SK-N-SH treated with all-trans-retinoic acid at 6 μM for 48 hours (cell line): ENCODE measurements around the gene OSBPL1A.
A peak's percentile ranks its signal among the peaks of the same experiment; 100 is the strongest.

ENCODE experiments used
- ATAC-seq: fragments of 200-7000 bp; cut with Tn5 transposase; 3 replicates; pipeline ENCODE4 v1.9.1; 2020; ENCODE audit warnings: mild to moderate bottlenecking, moderate library complexity
- ARNTL ChIP-seq: fragments of 450-650 bp; formaldehyde crosslinking; IDR thresholded peaks from 2 replicates; pipeline ENCODE4 v1.5.0; 2020; ENCODE audit warnings: low read depth, mild to moderate bottlenecking, moderate library complexity, borderline replicate concordance
- BACH2 ChIP-seq: fragments of 250-450 bp; sonication (Bioruptor Pico); IDR thresholded peaks from 2 replicates; pipeline ENCODE4 v1.9.0; 2021; ENCODE audit warnings: mild to moderate bottlenecking, borderline replicate concordance
- CSDC2 ChIP-seq: fragments of 250-450 bp; sonication (Bioruptor Pico); IDR thresholded peaks from 2 replicates; pipeline ENCODE4 v1.5.0; 2020; ENCODE audit warnings: mild to moderate bottlenecking, moderate library complexity
- CSRNP3 ChIP-seq: fragments of 250-450 bp; sonication (Bioruptor Pico); IDR thresholded peaks from 2 replicates; pipeline ENCODE4 v1.5.1; 2021; ENCODE audit warnings: mild to moderate bottlenecking, moderate library complexity
- ESRRG ChIP-seq: fragments of 250-450 bp; sonication (Bioruptor Pico); IDR thresholded peaks from 2 replicates; pipeline ENCODE4 v1.6.1; 2021; ENCODE audit warnings: mild to moderate bottlenecking
- GLIS3 ChIP-seq: fragments of 250-450 bp; sonication (Bioruptor Pico); IDR thresholded peaks from 2 replicates; pipeline ENCODE4 v1.5.0; 2020; ENCODE audit warnings: mild to moderate bottlenecking, moderate library complexity
- ISL1 ChIP-seq: fragments of 250-450 bp; sonication (Bioruptor Pico); IDR thresholded peaks from 2 replicates; pipeline ENCODE4 v2.1.2; 2022; ENCODE audit warnings: mild to moderate bottlenecking, moderate library complexity
- OSR1 ChIP-seq: fragments of 250-450 bp; sonication (Bioruptor Pico); IDR thresholded peaks from 2 replicates; pipeline ENCODE4 v1.8.0; 2022; ENCODE audit warnings: moderate library complexity, mild to moderate bottlenecking, inconsistent platforms
- POU6F1 ChIP-seq: fragments of 250-450 bp; sonication (Bioruptor Pico); IDR thresholded peaks from 2 replicates; pipeline ENCODE4 v1.8.0; 2021; ENCODE audit warnings: low read depth, mild to moderate bottlenecking, moderate library complexity, borderline replicate concordance
- PPARA ChIP-seq: fragments of 250-450 bp; sonication (Bioruptor Pico); IDR thresholded peaks from 2 replicates; pipeline ENCODE4 v1.5.0; 2020; ENCODE audit warnings: mild to moderate bottlenecking, borderline replicate concordance
- RARB ChIP-seq: fragments of 250-450 bp; sonication (Bioruptor Pico); IDR thresholded peaks from 2 replicates; pipeline ENCODE4 v1.8.0; 2021; ENCODE audit warnings: mild to moderate bottlenecking, moderate library complexity
- SNAI2 ChIP-seq: fragments of 250-450 bp; sonication (Bioruptor Pico); IDR thresholded peaks from 2 replicates; pipeline ENCODE4 v1.5.0; 2020; ENCODE audit warnings: mild to moderate bottlenecking, moderate library complexity
- TCF4 ChIP-seq: fragments of 250-450 bp; sonication (Bioruptor Pico); IDR thresholded peaks from 2 replicates; pipeline ENCODE4 v1.8.0; 2021; ENCODE audit warnings: mild to moderate bottlenecking, moderate library complexity, borderline replicate concordance
- TOX ChIP-seq: fragments of 250-450 bp; sonication (Bioruptor Pico); IDR thresholded peaks from 2 replicates; pipeline ENCODE4 v1.8.0; 2021; ENCODE audit warnings: mild to moderate bottlenecking, moderate library complexity, borderline replicate concordance
- ZC3H10 ChIP-seq: fragments of 250-450 bp; sonication (Bioruptor Pico); IDR thresholded peaks from 2 replicates; pipeline ENCODE4 v1.5.1; 2021; ENCODE audit warnings: mild to moderate bottlenecking, moderate library complexity
- ZFP3 ChIP-seq: fragments of 250-450 bp; sonication (Bioruptor Pico); IDR thresholded peaks from 2 replicates; pipeline ENCODE4 v1.5.0; 2020; ENCODE audit warnings: mild to moderate bottlenecking, moderate library complexity
- ZFP30 ChIP-seq: fragments of 450-650 bp; formaldehyde crosslinking; IDR thresholded peaks from 2 replicates; pipeline ENCODE4 v1.5.0; 2022; ENCODE audit warnings: mild to moderate bottlenecking, moderate library complexity
- ZNF565 ChIP-seq: fragments of 450-650 bp; formaldehyde crosslinking; conservative IDR thresholded peaks from 2 replicates; pipeline ENCODE4 v1.5.0; 2020; ENCODE audit warnings: low read depth, mild to moderate bottlenecking, moderate library complexity
- ZNF70 ChIP-seq: fragments of 450-650 bp; formaldehyde crosslinking; IDR thresholded peaks from 2 replicates; pipeline ENCODE4 v1.5.0; 2020; ENCODE audit warnings: mild to moderate bottlenecking, moderate library complexity
- ZNF8 ChIP-seq: fragments of 450-650 bp; formaldehyde crosslinking; IDR thresholded peaks from 2 replicates; pipeline ENCODE4 v1.5.0; 2020; ENCODE audit warnings: mild to moderate bottlenecking, moderate library complexity
- TF ChIP-seq, protein P1 (sequence below): fragments of 250-450 bp; sonication (Bioruptor Pico); IDR thresholded peaks from 2 replicates; pipeline ENCODE4 v1.5.0; 2020; ENCODE audit warnings: mild to moderate bottlenecking, moderate library complexity
- TF ChIP-seq, protein P2 (sequence below): fragments of 250-450 bp; sonication (Bioruptor Pico); IDR thresholded peaks from 2 replicates; pipeline ENCODE4 v1.5.1; 2020; ENCODE audit warnings: low read depth, mild to moderate bottlenecking, moderate library complexity

Gene OSBPL1A

DNA sequence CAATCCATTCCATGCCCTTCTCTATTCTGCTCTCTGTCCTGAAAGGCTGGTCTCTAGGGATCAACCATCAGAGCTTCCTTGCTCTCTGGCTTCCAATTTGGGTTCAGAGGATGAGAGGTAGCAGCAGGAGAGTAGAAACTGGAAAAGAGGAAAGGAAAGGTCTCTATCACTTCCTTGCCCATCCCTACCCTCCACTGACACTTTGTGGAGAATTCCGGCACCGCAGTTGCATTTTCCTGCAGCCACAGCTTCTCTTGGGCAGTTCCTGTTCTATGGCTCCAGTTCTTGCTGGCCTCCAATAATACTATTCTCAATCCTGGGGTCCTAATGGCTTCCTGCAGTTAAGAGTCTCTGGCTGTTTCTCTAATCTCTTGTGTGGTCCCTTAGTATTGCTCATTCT lies 15.5 kb upstream of the OSBPL1A start:
- ATAC-seq = peak; percentile 60; the same call in 2 of the 3 replicates
- TF ChIP-seq TOX (CRISPR knock-in tag) = no peak
- TF ChIP-seq ZC3H10 (CRISPR knock-in tag) = no peak
- TF ChIP-seq POU6F1 (CRISPR knock-in tag) = no peak
- TF ChIP-seq, protein P1, sequence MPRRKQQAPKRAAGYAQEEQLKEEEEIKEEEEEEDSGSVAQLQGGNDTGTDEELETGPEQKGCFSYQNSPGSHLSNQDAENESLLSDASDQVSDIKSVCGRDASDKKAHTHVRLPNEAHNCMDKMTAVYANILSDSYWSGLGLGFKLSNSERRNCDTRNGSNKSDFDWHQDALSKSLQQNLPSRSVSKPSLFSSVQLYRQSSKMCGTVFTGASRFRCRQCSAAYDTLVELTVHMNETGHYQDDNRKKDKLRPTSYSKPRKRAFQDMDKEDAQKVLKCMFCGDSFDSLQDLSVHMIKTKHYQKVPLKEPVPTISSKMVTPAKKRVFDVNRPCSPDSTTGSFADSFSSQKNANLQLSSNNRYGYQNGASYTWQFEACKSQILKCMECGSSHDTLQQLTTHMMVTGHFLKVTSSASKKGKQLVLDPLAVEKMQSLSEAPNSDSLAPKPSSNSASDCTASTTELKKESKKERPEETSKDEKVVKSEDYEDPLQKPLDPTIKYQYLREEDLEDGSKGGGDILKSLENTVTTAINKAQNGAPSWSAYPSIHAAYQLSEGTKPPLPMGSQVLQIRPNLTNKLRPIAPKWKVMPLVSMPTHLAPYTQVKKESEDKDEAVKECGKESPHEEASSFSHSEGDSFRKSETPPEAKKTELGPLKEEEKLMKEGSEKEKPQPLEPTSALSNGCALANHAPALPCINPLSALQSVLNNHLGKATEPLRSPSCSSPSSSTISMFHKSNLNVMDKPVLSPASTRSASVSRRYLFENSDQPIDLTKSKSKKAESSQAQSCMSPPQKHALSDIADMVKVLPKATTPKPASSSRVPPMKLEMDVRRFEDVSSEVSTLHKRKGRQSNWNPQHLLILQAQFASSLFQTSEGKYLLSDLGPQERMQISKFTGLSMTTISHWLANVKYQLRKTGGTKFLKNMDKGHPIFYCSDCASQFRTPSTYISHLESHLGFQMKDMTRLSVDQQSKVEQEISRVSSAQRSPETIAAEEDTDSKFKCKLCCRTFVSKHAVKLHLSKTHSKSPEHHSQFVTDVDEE (CRISPR knock-in tag) = no peak
- no peak for TF ChIP-seq RARB (CRISPR knock-in tag)
- TF ChIP-seq CSRNP3 = no peak
- TF ChIP-seq ISL1 = no peak
- TF ChIP-seq BACH2 (CRISPR knock-in tag) = no peak

DNA sequence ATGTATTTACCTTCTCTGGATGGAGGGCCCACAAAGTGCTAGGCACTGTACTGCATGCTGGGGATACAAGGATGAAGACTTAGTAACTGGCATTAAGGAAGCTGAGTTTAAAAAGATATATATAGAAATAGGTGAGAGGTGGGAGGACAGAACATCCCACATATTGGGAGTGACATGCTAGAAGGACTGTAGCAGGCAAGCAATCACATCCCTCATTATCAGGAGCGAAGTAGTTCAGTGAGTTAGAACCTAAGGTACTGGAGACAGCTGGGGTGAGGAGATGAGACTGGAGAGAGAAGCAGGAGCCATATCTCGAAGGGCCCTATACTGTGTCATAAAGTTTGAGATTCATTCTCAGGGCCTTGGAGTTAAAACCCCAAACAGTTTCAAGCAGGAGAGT lies 10.9 kb upstream of the OSBPL1A start:
- TF ChIP-seq BACH2 (CRISPR knock-in tag) = no peak
- no peak for TF ChIP-seq GLIS3 (CRISPR knock-in tag)
- TF ChIP-seq CSRNP3 = no peak
- TF ChIP-seq PPARA = no peak
- TF ChIP-seq ZNF8 (CRISPR knock-in tag) = no peak
- TF ChIP-seq ESRRG (CRISPR knock-in tag) = no peak
- TF ChIP-seq CSDC2 (CRISPR knock-in tag) = no peak
- TF ChIP-seq ARNTL (CRISPR knock-in tag) = no peak
- no peak for TF ChIP-seq TOX (CRISPR knock-in tag)
- no peak for ATAC-seq

DNA sequence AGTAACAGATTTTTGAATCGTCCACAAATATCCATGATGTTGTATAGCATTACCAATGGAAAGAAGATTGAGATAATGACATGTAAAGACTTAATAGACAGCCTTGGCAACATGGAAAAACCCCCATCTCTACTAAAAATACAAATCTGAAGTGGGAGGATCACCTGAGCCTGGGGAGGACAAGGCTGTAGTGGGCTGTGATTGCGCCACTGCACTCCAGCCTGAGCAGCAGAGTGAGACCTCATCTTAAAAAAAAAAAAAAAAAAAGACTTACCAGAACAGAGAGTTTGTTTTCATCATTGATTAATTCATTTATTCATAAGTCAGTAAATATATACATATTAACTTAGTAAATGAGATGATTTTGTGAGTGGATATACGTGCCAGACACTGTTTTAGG lies 7.0 kb upstream of the OSBPL1A start:
- TF ChIP-seq CSRNP3 (no peak), ZNF70 (no peak), ISL1 (no peak), SNAI2 (CRISPR knock-in tag) (no peak)
- no peak for ATAC-seq

DNA sequence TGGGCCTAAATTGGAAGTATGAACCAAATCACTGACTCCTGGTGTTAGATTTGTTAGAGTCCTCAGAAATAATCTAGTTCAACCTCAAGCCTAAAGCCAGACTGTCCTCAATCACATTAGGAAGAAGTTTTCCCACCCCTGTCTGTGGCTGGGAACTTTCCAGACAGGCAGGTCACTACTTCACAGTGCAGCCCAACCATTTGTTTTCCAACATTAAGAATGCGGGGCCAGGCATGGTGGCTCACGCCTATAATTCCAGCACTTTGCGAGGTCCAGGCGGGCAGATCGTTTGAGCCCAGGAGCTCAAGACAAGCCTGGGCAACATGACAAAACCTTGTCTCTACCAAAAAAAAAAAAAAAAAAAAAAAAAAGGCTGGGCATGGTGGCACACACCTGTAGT lies 5.5 kb upstream of the OSBPL1A start:
- no peak for ATAC-seq
- no peak for TF ChIP-seq POU6F1 (CRISPR knock-in tag)
- no peak for TF ChIP-seq ZNF565 (CRISPR knock-in tag)
- no peak for TF ChIP-seq ZNF70
- no peak for TF ChIP-seq TCF4 (CRISPR knock-in tag)
- TF ChIP-seq BACH2 (CRISPR knock-in tag) = no peak
- no peak for TF ChIP-seq ZFP30 (CRISPR knock-in tag)
- TF ChIP-seq OSR1 = no peak
- TF ChIP-seq, protein P2, sequence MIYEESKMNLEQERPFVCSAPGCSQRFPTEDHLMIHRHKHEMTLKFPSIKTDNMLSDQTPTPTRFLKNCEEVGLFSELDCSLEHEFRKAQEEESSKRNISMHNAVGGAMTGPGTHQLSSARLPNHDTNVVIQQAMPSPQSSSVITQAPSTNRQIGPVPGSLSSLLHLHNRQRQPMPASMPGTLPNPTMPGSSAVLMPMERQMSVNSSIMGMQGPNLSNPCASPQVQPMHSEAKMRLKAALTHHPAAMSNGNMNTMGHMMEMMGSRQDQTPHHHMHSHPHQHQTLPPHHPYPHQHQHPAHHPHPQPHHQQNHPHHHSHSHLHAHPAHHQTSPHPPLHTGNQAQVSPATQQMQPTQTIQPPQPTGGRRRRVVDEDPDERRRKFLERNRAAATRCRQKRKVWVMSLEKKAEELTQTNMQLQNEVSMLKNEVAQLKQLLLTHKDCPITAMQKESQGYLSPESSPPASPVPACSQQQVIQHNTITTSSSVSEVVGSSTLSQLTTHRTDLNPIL (CRISPR knock-in tag) = no peak
- TF ChIP-seq TOX (CRISPR knock-in tag) = no peak
- TF ChIP-seq ZFP3 (CRISPR knock-in tag) = no peak
- no peak for TF ChIP-seq ZNF8 (CRISPR knock-in tag)
- TF ChIP-seq SNAI2 (CRISPR knock-in tag) = no peak
